ENCODE measurements around the gene NFIX. TPM values are rescaled to one million over a fixed set of nuclear protein-coding genes. Genes with fewer than 3 reads are reported as not detected.

The NFIX gene
- total RNA-seq, 1 donor from 2014 or later, result 41.6 TPM

DNA sequence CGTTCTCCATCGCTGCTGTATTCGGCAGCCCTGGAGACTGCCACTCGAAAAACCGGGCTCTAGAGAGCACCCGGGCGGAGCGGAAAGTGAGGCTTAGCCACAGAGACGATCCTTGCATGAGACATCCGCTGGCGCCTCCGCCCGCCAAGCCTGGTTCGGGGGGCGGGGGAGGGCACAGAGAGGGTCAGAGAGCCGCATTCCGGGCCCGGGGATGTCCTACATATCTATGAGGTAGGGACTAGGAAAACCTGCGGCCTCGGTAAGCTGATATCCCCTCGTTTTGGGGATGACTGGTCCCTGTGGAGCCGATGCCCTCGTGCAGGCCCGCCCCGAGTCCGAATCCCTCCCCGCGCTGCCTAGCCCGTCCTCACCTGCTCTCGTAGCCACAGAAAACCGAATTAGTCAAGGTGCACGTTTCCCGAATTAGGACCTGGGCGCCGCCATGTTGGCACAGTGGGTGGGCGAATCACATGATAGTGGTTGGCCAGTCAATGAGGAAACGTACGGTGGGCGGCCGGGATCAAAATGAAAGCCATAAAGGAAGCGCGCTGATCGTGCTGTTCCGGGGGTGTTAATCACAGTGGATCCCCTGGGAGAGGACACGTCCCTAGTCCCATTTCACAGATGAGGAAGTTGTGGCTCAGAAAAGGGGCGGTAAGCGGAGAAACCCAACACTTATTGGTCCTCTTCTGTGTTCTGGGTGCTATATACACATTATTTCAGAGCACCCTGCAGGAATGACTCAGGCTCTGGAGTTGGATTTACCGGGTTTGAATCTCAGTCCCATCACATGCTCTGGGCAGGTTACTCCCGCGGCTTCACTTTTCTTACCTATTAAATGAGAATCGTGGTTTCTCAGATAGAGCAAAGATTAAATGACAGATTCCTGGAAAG, 121.3 kb downstream of the NFIX start, which contains the start of gene TRMT1:
Gene TRMT1 (minus strand): TSS at position 459 of the 894 bp plus-strand sequence. CDS start 341 bp downstream, at position 118.
- FAIRE-seq, result no peak
- peak; percentile 88 to 90 for DNase-seq (ENCODE audit: low spot score in 2 of 2)

DNA sequence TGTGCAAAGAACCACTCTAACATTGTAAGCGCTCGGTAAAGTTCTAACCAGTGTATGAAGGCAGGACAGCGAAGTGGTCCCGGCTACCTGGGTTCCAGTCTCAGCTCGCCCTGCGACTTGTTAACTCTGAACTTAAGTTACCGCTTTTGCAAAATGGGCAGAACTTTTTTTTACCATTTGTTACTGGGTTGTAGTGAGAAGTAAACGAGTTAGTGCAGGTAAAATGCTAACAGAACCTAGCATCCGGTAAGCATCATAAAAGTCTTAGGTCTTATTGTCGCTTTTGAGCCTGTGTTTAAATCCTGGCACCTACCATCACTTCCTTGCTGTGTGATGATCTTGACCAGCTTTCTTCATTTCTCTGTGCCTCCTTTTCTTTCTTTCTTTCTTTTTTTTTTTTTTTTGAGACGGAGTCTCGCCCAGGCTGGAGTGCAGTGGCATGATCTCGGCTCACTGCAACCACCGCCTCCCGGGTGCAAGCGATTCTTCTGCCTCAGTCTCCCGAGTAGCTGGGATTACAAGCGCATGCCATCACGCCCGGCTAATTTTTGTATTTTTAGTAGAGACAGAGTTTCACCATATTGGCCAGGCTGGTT, 122.0 kb downstream of the NFIX start:
- FAIRE-seq (no peak), DNase-seq (ENCODE audit: low spot score in 2 of 2) (no peak)

DNA sequence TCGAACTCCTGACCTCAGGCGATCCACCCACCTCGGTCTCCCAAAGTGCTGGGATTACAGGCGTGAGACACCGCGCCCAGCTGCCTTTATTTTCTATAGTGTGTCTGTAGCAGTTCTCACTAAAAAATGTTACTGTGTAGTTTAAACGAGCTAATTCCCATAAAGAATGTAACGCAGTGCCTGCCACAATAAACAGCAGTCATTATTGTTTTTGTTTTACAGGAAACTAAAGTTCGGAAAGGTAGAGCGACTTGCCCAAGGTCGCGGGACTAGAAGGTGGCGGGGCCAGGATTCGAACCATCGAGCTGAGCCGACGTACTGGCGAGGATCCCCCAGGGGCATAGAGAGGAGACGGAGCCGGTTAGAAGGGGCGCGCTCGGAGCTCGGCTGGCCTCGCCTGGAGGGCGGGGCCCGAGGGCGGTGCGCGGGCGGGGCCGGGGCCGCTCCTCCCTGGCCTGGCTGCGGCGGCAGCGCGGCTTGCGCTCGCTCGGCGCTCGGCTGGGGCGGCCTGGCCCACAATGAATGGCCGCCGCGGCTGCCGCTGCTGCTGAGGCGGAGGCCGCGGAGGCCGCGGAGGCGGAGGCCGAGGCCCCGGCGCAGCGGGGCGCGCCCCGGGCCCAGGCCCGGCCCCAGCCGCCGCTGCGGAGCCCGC, 122.6 kb downstream of the NFIX start, which contains the start of gene NACC1:
Gene NACC1 (plus strand): TSS at position 493 of the 652 bp plus-strand sequence. CDS start 16,944 bp downstream, outside the sequence.
- DNase-seq (ENCODE audit: low spot score in 2 of 2) (peak; percentile 99), FAIRE-seq (no peak)

DNA sequence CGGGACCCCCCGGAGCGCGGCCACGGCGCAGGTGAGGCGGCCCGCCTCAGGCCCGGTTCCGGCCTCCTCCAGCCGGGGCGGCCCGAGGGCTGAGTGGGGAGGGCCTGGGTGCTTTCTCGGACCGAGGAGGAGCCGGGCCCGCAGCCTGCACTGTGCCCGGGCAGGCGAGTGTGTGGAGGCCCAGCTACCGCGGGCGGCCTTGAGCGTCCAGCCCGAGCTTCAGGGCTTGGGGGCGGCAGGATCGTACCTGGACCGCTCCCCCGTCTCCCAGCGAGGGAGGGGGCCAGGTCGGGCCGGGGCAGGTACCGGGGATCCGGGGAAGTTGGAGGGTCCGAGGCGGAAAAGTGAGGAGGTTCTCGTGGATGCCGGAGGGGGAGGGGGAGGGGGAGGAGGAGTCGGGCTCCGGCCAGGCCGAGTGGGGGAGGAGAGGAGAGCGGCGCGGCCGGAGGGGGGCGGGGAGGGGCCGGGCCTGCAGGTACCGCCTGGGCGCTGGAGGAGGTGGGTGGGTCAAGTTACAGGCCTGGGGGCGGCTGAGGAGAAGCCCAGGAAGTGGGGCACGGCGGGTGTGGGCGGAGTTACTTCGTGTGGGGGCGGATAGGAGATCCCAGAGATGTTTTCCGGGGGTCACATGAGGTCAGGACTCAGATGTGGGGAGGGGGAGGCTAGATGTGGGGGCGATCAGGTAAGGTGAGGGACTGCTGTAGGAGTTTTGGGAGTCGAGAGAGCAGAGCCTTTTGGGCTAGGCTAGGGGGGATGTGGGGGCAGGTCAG, 123.3 kb downstream of the NFIX start:
- DNase-seq (ENCODE audit: low spot score in 2 of 2) (peak in 1 of 2 donors; percentile 48), FAIRE-seq (no peak)

- FAIRE-seq (no peak), DNase-seq (ENCODE audit: low spot score in 2 of 2) (no peak)
These were observed 124.4 kb downstream of the NFIX start for GRCh38 chr19:13119627-13120026.

- FAIRE-seq (no peak), DNase-seq (ENCODE audit: low spot score in 2 of 2) (no peak)
These were observed 124.8 kb downstream of the NFIX start for GRCh38 chr19:13120031-13120430.

GRCh38 chr19:13120817-13121216, 125.5 kb downstream of the NFIX start:
- FAIRE-seq (no peak), DNase-seq (ENCODE audit: low spot score in 2 of 2) (no peak)

- FAIRE-seq (no peak), DNase-seq (ENCODE audit: low spot score in 2 of 2) (no peak)
These were observed 126.4 kb downstream of the NFIX start for GRCh38 chr19:13121551-13122274.

GRCh38 chr19:13122275-13122878, 127.1 kb downstream of the NFIX start:
- DNase-seq (ENCODE audit: low spot score in 2 of 2) (no peak), FAIRE-seq (no peak)

GRCh38 chr19:13122980-13123957, 128.0 kb downstream of the NFIX start:
- FAIRE-seq (no peak), DNase-seq (ENCODE audit: low spot score in 2 of 2) (no peak)

GRCh38 chr19:13127051-13127450, 131.8 kb downstream of the NFIX start:
- FAIRE-seq, result no peak
- no peak for DNase-seq (ENCODE audit: low spot score in 2 of 2)

DNA sequence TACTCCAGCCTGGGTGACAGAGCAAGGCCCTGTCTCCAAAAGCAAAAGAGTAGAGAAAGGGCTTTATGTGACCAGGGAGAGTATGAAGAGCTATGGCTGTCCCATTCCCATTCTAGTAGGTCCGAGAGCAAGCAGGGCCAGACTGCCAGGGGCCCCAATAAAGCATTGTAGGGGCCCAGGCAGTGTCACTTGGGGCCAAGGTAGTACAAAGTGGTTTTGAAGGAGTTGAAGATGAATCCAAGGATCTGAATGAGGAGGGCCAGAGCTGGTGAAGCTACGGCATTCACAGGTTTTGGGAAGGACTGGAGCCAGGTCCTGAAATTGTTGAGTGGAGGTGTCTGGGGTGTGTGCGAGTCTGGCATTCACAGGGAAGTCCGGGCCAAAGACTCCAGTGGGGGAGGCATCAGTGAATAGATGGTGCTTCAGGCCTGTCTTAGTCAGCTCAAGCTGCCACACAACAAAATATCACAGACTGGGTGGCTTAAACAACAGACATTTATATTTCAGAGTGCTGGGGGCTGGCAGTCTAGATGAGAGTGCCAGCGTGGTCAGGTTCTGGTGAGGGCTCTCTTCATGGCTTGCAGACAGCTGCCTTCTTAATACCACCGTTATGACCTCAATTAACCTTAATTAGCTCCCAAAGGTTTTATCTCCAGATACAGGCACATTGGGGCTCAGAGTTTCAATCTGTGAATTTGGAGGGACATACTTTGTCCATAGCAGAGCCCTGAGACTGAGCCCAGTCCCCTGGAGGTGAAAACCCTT, 132.7 kb downstream of the NFIX start:
- DNase-seq (ENCODE audit: low spot score in 2 of 2) (no peak), FAIRE-seq (no peak)

GRCh38 chr19:13128583-13128982, 133.3 kb downstream of the NFIX start:
- FAIRE-seq (no peak), DNase-seq (ENCODE audit: low spot score in 2 of 2) (no peak)

- DNase-seq (ENCODE audit: low spot score in 2 of 2) (no peak), FAIRE-seq (no peak)
These were observed 134.1 kb downstream of the NFIX start for GRCh38 chr19:13129384-13129783.

DNA sequence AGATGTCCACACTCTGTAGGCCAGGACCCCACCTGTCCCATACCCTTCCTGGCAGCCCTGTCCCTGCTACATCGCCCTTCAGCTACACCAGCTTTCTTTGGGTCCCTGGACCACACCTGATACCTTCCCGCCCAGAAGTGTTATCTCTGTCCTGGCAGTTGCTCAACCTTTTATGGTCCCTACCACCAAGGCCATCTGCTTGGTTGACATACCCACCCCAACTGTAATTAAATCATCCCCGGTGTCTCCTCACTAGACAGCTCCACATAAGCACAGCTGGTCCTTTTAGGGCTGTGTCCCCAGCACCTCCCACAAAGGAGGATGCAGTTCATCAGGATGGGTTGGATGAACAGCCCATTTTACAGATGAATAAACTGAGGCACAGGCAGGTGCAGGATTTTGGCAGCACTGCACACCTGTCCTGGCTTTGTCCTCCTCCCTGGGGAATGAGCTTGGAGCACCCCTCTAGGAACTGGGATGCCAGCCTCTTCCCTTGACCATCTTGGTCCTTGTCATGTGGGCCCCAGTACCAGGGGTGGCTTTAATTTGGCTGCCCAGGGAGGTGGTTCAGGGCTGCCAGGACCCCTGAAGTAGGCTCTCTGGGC, 135.7 kb downstream of the NFIX start:
- FAIRE-seq, result no peak
- no peak for DNase-seq (ENCODE audit: low spot score in 2 of 2)

DNA sequence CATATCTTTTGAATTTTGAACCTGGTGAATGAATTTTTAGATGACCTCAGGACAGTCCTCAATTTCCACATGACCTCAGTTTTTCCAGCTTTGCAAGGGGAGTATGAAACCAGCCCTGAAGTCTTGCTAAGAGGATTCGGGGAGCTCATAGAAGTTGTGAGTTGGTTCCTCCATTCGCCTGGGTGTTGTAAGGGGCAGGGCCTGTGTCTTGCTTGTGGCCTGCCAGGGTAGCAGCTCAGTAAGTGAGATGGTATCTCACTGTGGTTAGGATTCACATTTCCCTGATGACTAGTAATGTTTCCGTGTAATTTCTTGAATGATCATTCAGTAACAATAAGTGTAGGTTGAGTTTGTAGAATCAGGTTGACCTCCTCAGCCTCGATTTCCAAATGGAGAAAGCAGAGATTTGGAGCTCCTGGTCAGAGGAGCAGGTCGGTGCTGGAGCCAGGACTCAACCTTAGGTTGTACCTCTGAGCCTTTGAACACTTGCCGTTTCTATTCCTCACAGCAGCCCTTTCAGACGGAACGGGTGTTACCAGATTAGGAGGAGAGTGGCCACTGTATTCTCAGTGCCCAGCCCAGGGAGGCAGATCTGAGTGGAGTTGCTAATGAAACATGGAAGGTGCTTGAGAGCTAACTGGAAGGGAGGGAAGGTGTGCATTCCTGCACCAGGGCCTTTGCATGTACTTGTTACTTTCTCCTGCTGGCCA, 137.4 kb downstream of the NFIX start:
- FAIRE-seq (no peak), DNase-seq (ENCODE audit: low spot score in 2 of 2) (no peak)

Data from frontal cortex (tissue), 4 donors.